HepG2 (cell line): Measurements from ENCODE around the gene GRM2. TPM values are rescaled to one million over a fixed set of nuclear protein-coding genes. Genes with fewer than 3 reads are reported as not detected.
A peak's percentile ranks its signal among the peaks of the same experiment; 100 is the strongest.

Experiments used
- CBFB ChIP-seq: sonication (generic); formaldehyde crosslinking; IDR thresholded peaks from 2 replicates; pipeline ENCODE4 v1.4.0; 2020; ENCODE audit warnings: missing genetic modification reagents
- GATAD1 ChIP-seq: IDR thresholded peaks from 2 replicates; pipeline ENCODE4 v1.6.1; 2016; ENCODE audit warnings: missing genetic modification reagents, missing compliant biosample characterization
- HNRNPH1 ChIP-seq: fragments of 200-400 bp; formaldehyde crosslinking; optimal IDR thresholded peaks from 2 replicates; pipeline ENCODE3; 2017; ENCODE audit warnings: mild to moderate bottlenecking, low read depth, low read length
- HOXA7 ChIP-seq: sonication (generic); formaldehyde crosslinking; IDR thresholded peaks from 2 replicates; pipeline ENCODE4 v1.8.1; 2022; ENCODE audit warnings: mild to moderate bottlenecking, missing genetic modification reagents, moderate library complexity
- MLX ChIP-seq: IDR thresholded peaks from 2 replicates; pipeline ENCODE4 v1.6.1; 2016
- NONO ChIP-seq, 2 experiments: fragments of 450-650 bp in 1 of 2; sonication (generic) in 1 of 2; formaldehyde crosslinking in 1 of 2; IDR thresholded peaks in 1 of 2; conservative IDR thresholded peaks in 1 of 2; 2 replicates each; pipeline versions ENCODE4 v1.6.1 to v1.8.0; 2017 to 2022; ENCODE audit warnings: mild to moderate bottlenecking in 1 of 2, missing genetic modification reagents in 1 of 2, moderate library complexity in 1 of 2
- NR1H2 ChIP-seq: sonication (generic); formaldehyde crosslinking; IDR thresholded peaks from 2 replicates; pipeline ENCODE4 v1.8.1; 2022; ENCODE audit warnings: low read depth, missing genetic modification reagents, borderline replicate concordance
- REPIN1 ChIP-seq: sonication (generic); formaldehyde crosslinking; IDR thresholded peaks from 2 replicates; pipeline ENCODE4 v1.8.0; 2022; ENCODE audit warnings: missing genetic modification reagents, low read depth, mild to moderate bottlenecking, borderline replicate concordance
- SMAD1 ChIP-seq: sonication (generic); formaldehyde crosslinking; IDR thresholded peaks from 2 replicates; pipeline ENCODE4 v1.4.0; 2020; ENCODE audit warnings: missing genetic modification reagents, low read depth, mild to moderate bottlenecking, borderline replicate concordance
- SMYD3 ChIP-seq: sonication (generic); formaldehyde crosslinking; IDR thresholded peaks from 2 replicates; pipeline ENCODE4 v1.8.1; 2023; ENCODE audit warnings: mild to moderate bottlenecking, missing genetic modification reagents
- SRSF9 ChIP-seq: fragments of 200-400 bp; formaldehyde crosslinking; IDR thresholded peaks from 2 replicates; pipeline ENCODE4 v1.6.1; 2018; ENCODE audit warnings: borderline replicate concordance, mild to moderate bottlenecking, low read depth, low read length; ENCODE audit not compliant: insufficient read depth, poor library complexity, severe bottlenecking
- ZBTB42 ChIP-seq: sonication (generic); formaldehyde crosslinking; IDR thresholded peaks from 2 replicates; pipeline ENCODE4 v1.5.0; 2020; ENCODE audit warnings: mild to moderate bottlenecking, missing genetic modification reagents
- ZFYVE20 ChIP-seq: sonication (generic); formaldehyde crosslinking; IDR thresholded peaks from 2 replicates; pipeline ENCODE4 v1.8.0; 2023; ENCODE audit warnings: low read depth, mild to moderate bottlenecking, moderate library complexity, missing genetic modification reagents, borderline replicate concordance
- ZNF12 ChIP-seq: sonication (generic); formaldehyde crosslinking; IDR thresholded peaks from 2 replicates; pipeline ENCODE4 v1.5.0; 2020; ENCODE audit warnings: missing genetic modification reagents
- ZNF180 ChIP-seq: sonication (generic); formaldehyde crosslinking; IDR thresholded peaks from 2 replicates; pipeline ENCODE4 v1.4.0; 2020; ENCODE audit warnings: low read depth, missing genetic modification reagents, borderline replicate concordance
- ZNF205 ChIP-seq: IDR thresholded peaks from 2 replicates; pipeline ENCODE4 v1.6.1; 2018; ENCODE audit warnings: missing biosample characterization, missing genetic modification reagents
- ZNF264 ChIP-seq: sonication (generic); formaldehyde crosslinking; IDR thresholded peaks from 2 replicates; pipeline ENCODE4 v1.4.0; 2020; ENCODE audit warnings: missing genetic modification reagents
- ZNF329 ChIP-seq: sonication (generic); formaldehyde crosslinking; IDR thresholded peaks from 2 replicates; pipeline ENCODE4 v1.9.0; 2021; ENCODE audit warnings: low read depth, mild to moderate bottlenecking, missing genetic modification reagents
- ZNF337 ChIP-seq: sonication (generic); formaldehyde crosslinking; IDR thresholded peaks from 2 replicates; pipeline ENCODE4 v1.5.1; 2020; ENCODE audit warnings: missing genetic modification reagents, low read depth, mild to moderate bottlenecking, borderline replicate concordance
- ZNF484 ChIP-seq: sonication (generic); formaldehyde crosslinking; IDR thresholded peaks from 2 replicates; pipeline ENCODE4 v1.5.1; 2020; ENCODE audit warnings: mild to moderate bottlenecking, low read depth, missing genetic modification reagents, borderline replicate concordance
- ZNF607 ChIP-seq: sonication (generic); formaldehyde crosslinking; IDR thresholded peaks from 2 replicates; pipeline ENCODE4 v1.5.1; 2020; ENCODE audit warnings: missing genetic modification reagents, mild to moderate bottlenecking, borderline replicate concordance
- ZSCAN5A ChIP-seq: sonication (generic); formaldehyde crosslinking; IDR thresholded peaks from 2 replicates; pipeline ENCODE4 v1.8.0; 2022; ENCODE audit warnings: mild to moderate bottlenecking, missing genetic modification reagents, borderline replicate concordance
- polyA plus RNA-seq, 8 experiments: library from polyadenylated mRNA; depleted of rRNA in 3 of 8; stranded (reverse) in 7 of 8; unstranded in 1 of 8; fragments of >200 nt; fragmentation: Illumina TruSeq in 4 of 8; extraction: Trizol in 4 of 8; gene quantifications; 2 replicates each; pipeline versions ENCODE4 v1.2.1 to v1.2.3, GENCODE V29; 2011 to 2016; ENCODE audit warnings: low read depth in 4 of 8, missing spikeins in 1 of 8, mixed read lengths in 1 of 8; ENCODE audit not compliant: insufficient read depth in 1 of 8
- total RNA-seq, 5 experiments: library from RNA; depleted of rRNA; stranded (reverse); fragments of >200 nt; fragmentation: Illumina TruSeq; extraction: Trizol; gene quantifications; 2 replicates each; pipeline ENCODE4 v1.2.3, GENCODE V29; 2016; ENCODE audit warnings: low read depth in 1 of 5
- TF ChIP-seq, protein P1 (sequence below): sonication (generic); formaldehyde crosslinking; IDR thresholded peaks from 2 replicates; pipeline ENCODE4 v1.4.0; 2020; ENCODE audit warnings: missing genetic modification reagents, borderline replicate concordance
- TF ChIP-seq, protein P2 (sequence below): sonication (generic); formaldehyde crosslinking; IDR thresholded peaks from 2 replicates; pipeline ENCODE4 v1.8.1; 2023; ENCODE audit warnings: missing genetic modification reagents, inconsistent platforms, borderline replicate concordance

Gene GRM2
- total and polyA plus RNA-seq, 2 of the 13 experiments (the other 11 are each of a cell fraction or from before 2014, with no cell fraction given), result 0.04 to 0.07 TPM

DNA sequence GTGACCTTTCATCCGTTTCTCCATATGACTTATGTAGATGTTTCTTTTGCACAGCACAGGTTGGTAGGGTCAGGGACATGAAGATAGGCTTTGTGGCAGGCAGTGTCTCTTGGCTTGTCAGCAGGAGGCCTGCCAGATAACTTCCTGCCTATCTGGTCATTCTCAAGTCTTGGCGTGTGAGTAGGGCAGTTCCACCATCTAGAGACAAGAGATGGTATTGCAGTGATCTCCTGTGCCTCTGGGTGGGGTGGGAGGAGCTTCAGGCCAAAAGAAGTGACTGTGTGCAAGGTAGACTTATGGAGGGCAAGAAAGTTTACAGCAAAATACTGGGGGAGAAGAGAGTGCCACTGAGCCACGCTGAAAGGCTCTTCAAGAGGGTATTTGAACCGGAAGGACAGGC lies 24.8 kb upstream of the GRM2 start (continued):
- TF ChIP-seq REPIN1 (CRISPR knock-in tag) (0 out of 2 replicates have a peak, but pooled peaks have one; percentile 35), SMYD3 (CRISPR knock-in tag) (no peak), ZBTB42 (no peak), HOXA7 (CRISPR knock-in tag) (no peak), HNRNPH1 (no peak), ZSCAN5A (CRISPR knock-in tag) (no peak), ZNF337 (CRISPR knock-in tag) (no peak), NONO (IDR thresholded peaks at IDR 0.05) (no peak), NONO (CRISPR knock-in tag; conservative IDR thresholded peaks at IDR 0.05) (0 out of 2 replicates have a peak, but pooled peaks have one; percentile 25), MLX (no peak), ZNF264 (no peak), ZNF484 (CRISPR knock-in tag) (no peak), ZNF329 (no peak), CBFB (no peak), NR1H2 (CRISPR knock-in tag) (no peak), ZNF205 (CRISPR knock-in tag) (no peak), ZFYVE20 (no peak), SMAD1 (0 out of 2 replicates have a peak, but pooled peaks have one; percentile 41), ZNF607 (CRISPR knock-in tag) (no peak), ZNF12 (CRISPR knock-in tag) (no peak), ZNF180 (CRISPR knock-in tag) (no peak), SRSF9 (no peak), GATAD1 (CRISPR knock-in tag) (no peak)
- TF ChIP-seq, protein P1, sequence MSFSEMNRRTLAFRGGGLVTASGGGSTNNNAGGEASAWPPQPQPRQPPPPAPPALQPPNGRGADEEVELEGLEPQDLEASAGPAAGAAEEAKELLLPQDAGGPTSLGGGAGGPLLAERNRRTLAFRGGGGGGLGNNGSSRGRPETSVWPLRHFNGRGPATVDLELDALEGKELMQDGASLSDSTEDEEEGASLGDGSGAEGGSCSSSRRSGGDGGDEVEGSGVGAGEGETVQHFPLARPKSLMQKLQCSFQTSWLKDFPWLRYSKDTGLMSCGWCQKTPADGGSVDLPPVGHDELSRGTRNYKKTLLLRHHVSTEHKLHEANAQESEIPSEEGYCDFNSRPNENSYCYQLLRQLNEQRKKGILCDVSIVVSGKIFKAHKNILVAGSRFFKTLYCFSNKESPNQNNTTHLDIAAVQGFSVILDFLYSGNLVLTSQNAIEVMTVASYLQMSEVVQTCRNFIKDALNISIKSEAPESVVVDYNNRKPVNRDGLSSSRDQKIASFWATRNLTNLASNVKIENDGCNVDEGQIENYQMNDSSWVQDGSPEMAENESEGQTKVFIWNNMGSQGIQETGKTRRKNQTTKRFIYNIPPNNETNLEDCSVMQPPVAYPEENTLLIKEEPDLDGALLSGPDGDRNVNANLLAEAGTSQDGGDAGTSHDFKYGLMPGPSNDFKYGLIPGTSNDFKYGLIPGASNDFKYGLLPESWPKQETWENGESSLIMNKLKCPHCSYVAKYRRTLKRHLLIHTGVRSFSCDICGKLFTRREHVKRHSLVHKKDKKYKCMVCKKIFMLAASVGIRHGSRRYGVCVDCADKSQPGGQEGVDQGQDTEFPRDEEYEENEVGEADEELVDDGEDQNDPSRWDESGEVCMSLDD (CRISPR knock-in tag), result no peak
- TF ChIP-seq, protein P2, sequence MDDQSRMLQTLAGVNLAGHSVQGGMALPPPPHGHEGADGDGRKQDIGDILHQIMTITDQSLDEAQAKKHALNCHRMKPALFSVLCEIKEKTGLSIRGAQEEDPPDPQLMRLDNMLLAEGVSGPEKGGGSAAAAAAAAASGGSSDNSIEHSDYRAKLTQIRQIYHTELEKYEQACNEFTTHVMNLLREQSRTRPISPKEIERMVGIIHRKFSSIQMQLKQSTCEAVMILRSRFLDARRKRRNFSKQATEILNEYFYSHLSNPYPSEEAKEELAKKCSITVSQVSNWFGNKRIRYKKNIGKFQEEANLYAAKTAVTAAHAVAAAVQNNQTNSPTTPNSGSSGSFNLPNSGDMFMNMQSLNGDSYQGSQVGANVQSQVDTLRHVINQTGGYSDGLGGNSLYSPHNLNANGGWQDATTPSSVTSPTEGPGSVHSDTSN (CRISPR knock-in tag), result no peak
